ENCODE data around the gene MAGI1.

DNA sequence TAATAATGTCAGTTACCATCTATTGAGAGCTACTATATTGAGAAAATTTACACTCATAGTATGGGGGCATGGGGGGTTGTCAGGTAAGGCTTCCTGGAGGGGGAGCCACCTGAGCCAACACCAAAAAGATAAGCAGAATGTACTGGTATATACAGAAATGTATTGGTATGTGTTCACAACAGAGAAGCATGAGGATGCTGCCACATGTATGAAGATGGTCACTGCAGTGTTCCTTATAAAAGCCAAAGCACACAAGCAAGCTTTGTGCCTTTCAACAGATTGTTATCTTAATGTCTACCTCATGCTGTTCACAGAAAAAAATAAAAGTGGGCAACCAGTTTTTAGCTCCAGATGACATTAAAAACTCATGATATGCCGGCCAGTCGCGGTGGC, 149.0 kb downstream of the MAGI1 start:
- TF ChIP-seq, protein P1, sequence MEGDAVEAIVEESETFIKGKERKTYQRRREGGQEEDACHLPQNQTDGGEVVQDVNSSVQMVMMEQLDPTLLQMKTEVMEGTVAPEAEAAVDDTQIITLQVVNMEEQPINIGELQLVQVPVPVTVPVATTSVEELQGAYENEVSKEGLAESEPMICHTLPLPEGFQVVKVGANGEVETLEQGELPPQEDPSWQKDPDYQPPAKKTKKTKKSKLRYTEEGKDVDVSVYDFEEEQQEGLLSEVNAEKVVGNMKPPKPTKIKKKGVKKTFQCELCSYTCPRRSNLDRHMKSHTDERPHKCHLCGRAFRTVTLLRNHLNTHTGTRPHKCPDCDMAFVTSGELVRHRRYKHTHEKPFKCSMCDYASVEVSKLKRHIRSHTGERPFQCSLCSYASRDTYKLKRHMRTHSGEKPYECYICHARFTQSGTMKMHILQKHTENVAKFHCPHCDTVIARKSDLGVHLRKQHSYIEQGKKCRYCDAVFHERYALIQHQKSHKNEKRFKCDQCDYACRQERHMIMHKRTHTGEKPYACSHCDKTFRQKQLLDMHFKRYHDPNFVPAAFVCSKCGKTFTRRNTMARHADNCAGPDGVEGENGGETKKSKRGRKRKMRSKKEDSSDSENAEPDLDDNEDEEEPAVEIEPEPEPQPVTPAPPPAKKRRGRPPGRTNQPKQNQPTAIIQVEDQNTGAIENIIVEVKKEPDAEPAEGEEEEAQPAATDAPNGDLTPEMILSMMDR (IDR thresholded peaks at IDR 0.05), result no peak
- TF ChIP-seq POLR2A (IDR thresholded peaks at IDR 0.05), result no peak

Data from uterus (tissue), 2 donors.